Measurements from ENCODE around the gene WHRN. TPM values are rescaled to one million over a fixed set of nuclear protein-coding genes. Genes with fewer than 3 reads are reported as not detected.

The WHRN gene
- total and polyA plus RNA-seq, 2 donors (not counting 1 experiment from before 2014, with no cell fraction given): 19.4 to 95.7 TPM

DNA sequence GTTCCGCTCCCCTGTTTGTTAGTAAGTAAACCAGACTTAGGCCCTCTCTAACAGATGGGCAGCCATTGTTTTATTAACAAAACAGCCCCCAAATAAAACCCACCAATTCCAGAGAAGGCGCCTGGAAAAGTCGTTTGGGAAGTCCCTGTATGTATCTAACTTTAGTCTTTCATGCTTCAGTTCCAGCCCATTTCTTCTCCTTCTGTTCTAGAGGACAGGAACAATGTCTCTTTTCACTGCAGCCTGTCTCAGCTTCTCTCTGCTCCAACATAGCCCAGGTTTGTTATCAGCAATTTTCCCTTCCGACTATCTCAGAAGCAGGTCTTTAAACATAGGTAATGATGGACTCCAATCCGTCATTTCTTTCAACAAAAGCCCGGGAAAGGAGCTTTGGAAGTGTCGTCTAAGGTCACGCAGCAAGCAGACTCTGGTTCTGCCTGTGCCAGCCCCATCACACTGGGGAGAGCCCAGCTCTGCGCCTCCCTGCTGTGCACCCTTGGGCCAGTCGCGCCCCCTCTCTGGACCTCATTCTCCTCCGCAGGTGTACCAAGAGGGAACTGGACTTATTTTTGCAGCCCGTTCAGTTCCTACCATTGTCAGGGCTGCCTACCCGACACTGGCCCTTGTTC, 107.9 kb downstream of the WHRN start:
- ATAC-seq (ENCODE audit: low read depth) (no peak), DNase-seq (no peak)
- no peak overlapping the region for H2AFZ ChIP-seq (ENCODE audit: insufficient read depth, low read depth, low read length, poor library complexity, severe bottlenecking)
- H3K27ac ChIP-seq (ENCODE audit: low read length in 2 of 2): peak overlapping the region; percentile 99
- peaks cover 0 to 33% of the 10 kb centered on the region in 2 experiments for H3K36me3 ChIP-seq (replicated peaks in 1 of 2; ENCODE audit: control extremely low read depth in 1 of 2, control insufficient read depth in 1 of 2, extremely low read depth in 1 of 2, insufficient read depth in 2 of 2, low read length in 1 of 2)
- Mint-ChIP-seq H3K27ac (peak overlapping the region; percentile 94), H3K27me3 (no peaks in the 10 kb centered on the region), H3K4me1 (peaks cover 49% of the 10 kb centered on the region), H3K4me3 (peak overlapping the region; percentile 93), H3K9me3 (ENCODE audit: insufficient read depth) (no peaks in the 10 kb centered on the region)
- H4K20me1 ChIP-seq (ENCODE audit: control insufficient read depth, insufficient read depth, low read length, poor library complexity, severe bottlenecking): peaks cover 30% of the 10 kb centered on the region
- intact Hi-C loops (cut with micrococcal nuclease): loop anchor here (5.0 kb wide), 1 partner anchor 35 kb away; no protein-coding TSS in a partner anchor
- peak overlapping the region; percentile 92 for H3K9ac ChIP-seq (ENCODE audit: low read length)
- no peaks in the 10 kb centered on the region for H3K27me3 ChIP-seq (replicated peaks in 1 of 4; ENCODE audit: control extremely low read depth in 1 of 4, control insufficient read depth in 3 of 4, insufficient read depth in 4 of 4, low read length in 3 of 4)
- H3K79me2 ChIP-seq (ENCODE audit: control insufficient read depth, insufficient read depth, low read length): peaks cover 53% of the 10 kb centered on the region
- no peak for TF ChIP-seq CTCF (IDR thresholded peaks at IDR 0.05)
- CTCF ChIA-PET: interaction anchor here (1.0 to 3.7 kb wide), 10 partner anchors 8 to 256 kb away, joined by 3 to 19 read pairs (median 6); partner anchors contain the start of gene AKNA
- POLR2A ChIA-PET: interaction anchor here (0.6 to 5.0 kb wide), 9 partner anchors 9 to 57 kb away, joined by 3 to 45 read pairs (median 7); partner anchors contain the start of gene AKNA
- peak overlapping the region; percentile 53 to 99 (median 93) for H3K4me3 ChIP-seq (ENCODE audit: control extremely low read depth in 1 of 5, extremely low read depth in 1 of 5, insufficient read depth in 1 of 5, low read depth in 2 of 5, low read length in 4 of 5)
- no peaks in the 10 kb centered on the region for H3K9me3 ChIP-seq (ENCODE audit: control extremely low read depth in 1 of 3, control insufficient read depth in 2 of 3, insufficient read depth in 1 of 3, low read length in 2 of 3)
- H3K4me2 ChIP-seq (replicated peaks; ENCODE audit: low read depth, low read length, poor library complexity, severe bottlenecking): peak overlapping the region; percentile 77
- 22% methylated on average over 13 of the region's 14 CpGs for WGBS (ENCODE audit: insufficient coverage)
- peaks cover 49 to 61% of the 10 kb centered on the region in 2 donors for H3K4me1 ChIP-seq (ENCODE audit: control insufficient read depth in 2 of 2, insufficient read depth in 2 of 2, low read length in 2 of 2)

DNA sequence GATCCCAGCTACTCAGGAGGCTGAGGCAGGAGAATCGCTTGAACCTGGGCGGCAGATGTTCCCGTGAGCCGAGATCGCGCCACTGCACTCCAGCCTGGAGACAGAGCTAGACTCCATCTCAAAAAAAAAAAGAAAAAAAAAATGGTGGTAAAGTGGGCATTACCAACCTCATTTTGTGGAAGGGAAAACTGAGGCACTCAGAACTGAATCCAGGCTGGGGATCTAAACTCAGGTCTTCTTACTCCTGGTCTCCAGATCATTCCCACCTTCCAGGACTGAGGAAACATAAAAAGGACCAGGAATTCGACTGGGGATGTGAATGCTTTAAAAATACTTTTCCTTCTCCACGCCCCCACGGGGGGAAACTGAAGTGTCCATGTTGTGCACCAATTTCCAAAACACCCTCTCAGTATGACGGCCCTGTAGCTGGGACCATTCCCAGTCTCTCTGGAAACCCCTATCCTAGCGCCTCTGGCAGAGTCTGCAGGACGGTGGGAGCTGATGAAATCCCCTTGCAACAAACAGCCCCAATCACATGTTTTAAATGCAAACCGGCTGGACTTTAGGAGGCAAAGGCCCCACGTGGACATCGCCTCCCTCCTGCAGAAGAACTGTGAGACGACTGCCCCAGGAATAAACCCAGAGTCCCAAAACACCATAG, 108.6 kb downstream of the WHRN start:
- no peak for TF ChIP-seq CTCF (IDR thresholded peaks at IDR 0.05)
- TF ChIP-seq EZH2 (IDR thresholded peaks at IDR 0.05; ENCODE audit: borderline replicate concordance, insufficient read depth, low read depth, low read length, poor library complexity, severe bottlenecking): no peak
- Histone ChIP-seq H3K27me3 (replicated peaks in 1 of 4; ENCODE audit: control extremely low read depth in 1 of 4, control insufficient read depth in 3 of 4, insufficient read depth in 4 of 4, low read length in 3 of 4) (no peaks in the 10 kb centered on the region), H2AFZ (ENCODE audit: insufficient read depth, low read depth, low read length, poor library complexity, severe bottlenecking) (no peak overlapping the region), H3K9me3 (ENCODE audit: control extremely low read depth in 1 of 3, control insufficient read depth in 2 of 3, insufficient read depth in 1 of 3, low read length in 2 of 3) (no peaks in the 10 kb centered on the region), H3K27ac (ENCODE audit: low read length in 2 of 2) (peak overlapping the region; percentile 99), H3K4me3 (ENCODE audit: control extremely low read depth in 1 of 5, extremely low read depth in 1 of 5, insufficient read depth in 1 of 5, low read depth in 2 of 5, low read length in 4 of 5) (peak overlapping the region; percentile 53 to 99 (median 93)), H3K9ac (ENCODE audit: low read length) (peak overlapping the region; percentile 92), H3K4me2 (replicated peaks; ENCODE audit: low read depth, low read length, poor library complexity, severe bottlenecking) (peak overlapping the region; percentile 77), H4K20me1 (ENCODE audit: control insufficient read depth, insufficient read depth, low read length, poor library complexity, severe bottlenecking) (peaks cover 36% of the 10 kb centered on the region), H3K79me2 (ENCODE audit: control insufficient read depth, insufficient read depth, low read length) (peaks cover 59% of the 10 kb centered on the region), H3K4me1 (ENCODE audit: control insufficient read depth in 2 of 2, insufficient read depth in 2 of 2, low read length in 2 of 2) (peaks cover 55 to 67% of the 10 kb centered on the region in 2 donors), H3K36me3 (replicated peaks in 1 of 2; ENCODE audit: control extremely low read depth in 1 of 2, control insufficient read depth in 1 of 2, extremely low read depth in 1 of 2, insufficient read depth in 2 of 2, low read length in 1 of 2) (peaks cover 0 to 35% of the 10 kb centered on the region in 2 experiments)
- Mint-ChIP-seq H3K9me3 (ENCODE audit: insufficient read depth) (no peaks in the 10 kb centered on the region), H3K27ac (peak overlapping the region; percentile 94), H3K4me3 (peak overlapping the region; percentile 93), H3K27me3 (no peaks in the 10 kb centered on the region), H3K4me1 (peaks cover 55% of the 10 kb centered on the region)
- DNase-seq (peak; percentile 17), ATAC-seq (ENCODE audit: low read depth) (no peak)
- intact Hi-C loops (cut with micrococcal nuclease): loop anchor here (5.0 kb wide), 1 partner anchor 34 kb away; no protein-coding TSS in a partner anchor
- ChIA-PET POLR2A (interaction anchor here (0.7 to 5.0 kb wide), 8 partner anchors 8 to 86 kb away, joined by 3 to 45 read pairs (median 12); partner anchors contain the start of gene AKNA), CTCF (interaction anchor here (0.7 to 3.7 kb wide), 12 partner anchors 9 to 618 kb away, joined by 3 to 19 read pairs (median 4); partner anchors contain the start of genes AKNA and ATP6V1G1)
- WGBS (ENCODE audit: insufficient coverage): 81% methylated on average over 8 of the region's 16 CpGs
